Stimulated activated CD8-positive, alpha-beta memory T cell treated with anti-CD3 and anti-CD28 coated beads, Interleukin-4, amount 100 ng/mL, for 1 hour (primary cell): ENCODE data around the gene ZFYVE1.
A peak's percentile ranks its signal among the peaks of the same experiment; 100 is the strongest.
"Not testable (repeated sequence)": the region's sequence is repeated elsewhere in the genome, so short reads cannot be mapped to it uniquely, and the experiment has no call there.

ENCODE experiments used
- DNase-seq, 2 donors: peaks; one replicate each; pipeline ENCODE4 v3.0.0-alpha.2; 2020; ENCODE audit warnings: low read depth in 2 of 2, low spot score in 1 of 2

The ZFYVE1 gene

GRCh38 chr14:73026845-73027542 lies at the start of gene ZFYVE1:
ZFYVE1 (minus strand) TSS chr14:73027106; CDS start chr14:73024508, 2,598 bp downstream.
- DNase-seq = peak; percentile 65 to 80

- DNase-seq = no peak
Measured at GRCh38 chr14:73069585-73069984, 42.7 kb upstream of the ZFYVE1 start.

GRCh38 chr14:73058922-73059673 lies 32.2 kb upstream of the ZFYVE1 start:
- no peak for DNase-seq

- DNase-seq = peak; percentile 87 to 88
Measured at GRCh38 chr14:73058224-73058921, 31.5 kb upstream of the ZFYVE1 start, which contains the start of gene RBM25. RBM25 (plus strand) TSS chr14:73058534; CDS start chr14:73071642, 13,108 bp downstream.

GRCh38 chr14:73057944-73058223 lies 31.0 kb upstream of the ZFYVE1 start:
- DNase-seq = no peak

- no peak for DNase-seq
Measured at GRCh38 chr14:73055251-73055650, 28.3 kb upstream of the ZFYVE1 start.

GRCh38 chr14:73049428-73049827 lies 22.5 kb upstream of the ZFYVE1 start:
- DNase-seq = no peak

- no peak for DNase-seq
Measured at GRCh38 chr14:73047808-73048207, 20.9 kb upstream of the ZFYVE1 start.

GRCh38 chr14:73036706-73037450 lies 10.0 kb upstream of the ZFYVE1 start:
- not testable (repeated sequence) for DNase-seq

- DNase-seq = no peak
Measured at GRCh38 chr14:73027984-73028383, 1.1 kb upstream of the ZFYVE1 start.

GRCh38 chr14:73027546-73027945 lies 640 bp upstream of the ZFYVE1 start:
- DNase-seq = no peak

GRCh38 chr14:73026243-73026844 lies 562 bp downstream of the ZFYVE1 start:
- no peak for DNase-seq

- no peak for DNase-seq
Measured at GRCh38 chr14:73025544-73025943, 1.4 kb downstream of the ZFYVE1 start.

- no peak for DNase-seq
Measured at GRCh38 chr14:73022051-73022450, 4.9 kb downstream of the ZFYVE1 start.

GRCh38 chr14:73016011-73016410 lies 10.9 kb downstream of the ZFYVE1 start:
- DNase-seq = not testable (repeated sequence)

- DNase-seq = not testable (repeated sequence)
Measured at GRCh38 chr14:73015552-73015951, 11.4 kb downstream of the ZFYVE1 start.

- no peak for DNase-seq
Measured at GRCh38 chr14:73014105-73014504, 12.8 kb downstream of the ZFYVE1 start.

- not testable (repeated sequence) for DNase-seq
Measured at GRCh38 chr14:73011189-73011588, 15.7 kb downstream of the ZFYVE1 start.

GRCh38 chr14:73008501-73008900 lies 18.4 kb downstream of the ZFYVE1 start:
- no peak for DNase-seq

- DNase-seq = no peak
Measured at GRCh38 chr14:73007835-73008234, 19.1 kb downstream of the ZFYVE1 start.

- not testable (repeated sequence) for DNase-seq
Measured at GRCh38 chr14:73004641-73005040, 22.3 kb downstream of the ZFYVE1 start.
